Stimulated activated CD4-positive, alpha-beta T cell treated with anti-CD3 and anti-CD28 coated beads, Interleukin-2, amount 100 ng/mL, for 24 hours (primary cell): ENCODE data around the gene GUCA2A.

Experiments used
- DNase-seq, 2 donors: peaks; one replicate each; pipeline ENCODE4 v3.0.0-alpha.2; 2020

GUCA2A gene

GRCh38 chr1:42128964-42129363 lies 35.6 kb downstream of the GUCA2A start:
- no peak for DNase-seq

DNA sequence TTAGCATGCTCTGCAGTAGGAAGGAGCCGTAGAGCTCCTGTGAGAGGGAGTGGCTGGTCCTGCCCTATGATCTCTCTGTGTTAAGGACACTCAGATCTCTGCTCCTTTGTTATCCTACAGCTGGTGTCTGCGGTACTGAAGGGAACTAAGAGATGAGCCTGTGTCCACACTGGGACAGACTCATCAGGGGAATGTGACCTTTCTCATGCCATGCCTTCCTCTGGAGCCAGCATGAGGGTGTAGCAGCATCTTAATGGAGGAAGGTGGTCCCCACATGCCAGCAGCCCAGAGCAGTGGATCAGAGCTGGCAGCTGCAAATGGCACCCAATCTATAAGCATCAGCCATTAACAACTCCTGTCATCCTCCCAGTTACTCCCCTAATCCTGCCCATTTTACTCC lies 36.0 kb downstream of the GUCA2A start:
- no peak for DNase-seq

- DNase-seq, result no peak
Observed at GRCh38 chr1:42127767-42128166, 36.8 kb downstream of the GUCA2A start.

DNA sequence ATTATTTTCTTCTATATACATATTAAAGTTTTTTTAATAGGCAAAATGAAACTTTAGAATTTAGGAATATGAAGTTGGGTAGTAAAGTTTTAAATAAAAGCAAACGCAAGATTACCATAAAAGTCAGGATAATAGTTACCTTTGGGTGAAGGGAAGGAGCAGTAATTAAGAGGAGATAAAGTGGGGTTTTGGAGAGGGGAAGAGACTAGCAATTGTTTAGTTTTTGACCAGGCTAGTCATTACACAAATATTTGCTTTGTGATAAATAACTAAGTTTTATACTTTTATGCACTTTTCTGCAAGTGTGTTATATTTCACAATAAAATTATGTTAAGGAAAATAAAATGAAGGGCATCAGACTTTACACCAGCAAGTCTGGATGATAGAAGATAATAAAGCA lies 39.0 kb downstream of the GUCA2A start:
- no peak for DNase-seq

GRCh38 chr1:42122408-42122807 lies 42.1 kb downstream of the GUCA2A start:
- DNase-seq, result no peak

DNA sequence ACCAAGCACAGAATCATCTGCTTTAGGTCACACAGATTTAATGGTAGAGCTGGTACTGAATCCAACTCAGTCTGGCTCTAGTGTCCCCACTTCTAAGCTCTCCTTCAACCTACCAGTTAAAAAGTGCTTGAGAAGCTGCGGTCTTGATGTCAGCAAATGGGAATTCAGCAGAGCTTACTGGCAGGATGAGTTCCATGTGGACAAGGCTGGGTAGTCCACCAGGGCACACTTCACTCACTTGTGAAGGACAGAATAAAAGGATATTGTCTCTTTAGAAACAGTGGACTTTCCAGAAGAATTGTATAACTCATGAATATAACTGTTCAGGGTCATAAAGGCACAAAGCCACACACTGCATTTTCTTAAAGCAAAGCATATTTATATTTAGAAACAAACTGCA lies 46.4 kb downstream of the GUCA2A start:
- no peak for DNase-seq

DNA sequence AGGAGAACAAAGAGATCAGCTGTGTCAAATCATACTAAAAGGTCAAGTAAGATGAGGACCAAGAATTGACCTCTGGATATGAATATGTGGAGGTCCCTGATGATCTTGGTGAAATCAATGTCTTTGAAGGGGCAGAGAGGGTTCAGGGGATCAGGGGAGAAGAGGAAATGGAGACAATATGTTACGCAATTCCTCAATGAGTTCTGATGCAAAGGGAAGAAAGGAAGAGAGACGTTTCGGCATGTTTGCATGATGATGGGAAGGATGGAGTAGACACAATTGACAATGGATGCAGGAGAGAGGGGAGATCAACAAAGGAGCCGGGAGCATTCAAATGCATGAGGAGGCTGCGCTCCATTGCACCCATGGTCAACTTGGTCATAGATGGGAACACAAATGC lies 47.3 kb downstream of the GUCA2A start:
- DNase-seq, result no peak

DNA sequence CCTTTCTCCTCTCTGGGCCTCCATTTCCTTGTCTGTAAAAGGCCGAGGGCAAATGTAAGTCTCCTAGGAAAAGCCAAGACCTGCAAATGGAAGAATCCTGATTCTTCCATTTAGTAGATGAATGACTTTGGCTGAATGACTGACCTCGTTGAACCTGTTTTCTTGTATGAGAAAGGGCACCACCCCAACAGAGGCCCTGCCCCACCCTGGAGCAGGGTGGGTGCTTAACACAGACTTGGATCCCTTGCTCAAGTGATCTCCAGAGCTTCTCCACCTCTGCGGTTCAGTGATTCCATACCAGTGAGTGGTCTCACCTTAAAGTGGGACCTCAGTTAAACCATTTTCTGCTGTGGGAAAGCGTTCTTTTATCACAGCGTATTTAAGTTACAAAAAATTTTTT lies 50.3 kb downstream of the GUCA2A start:
- no peak for DNase-seq
